CD4-positive, alpha-beta T cell (primary cell): Measurements from ENCODE around the gene IL4I1. TPM values are rescaled to one million over a fixed set of nuclear protein-coding genes. Genes with fewer than 3 reads are reported as not detected.
"Not testable (repeated sequence)": the region's sequence is repeated elsewhere in the genome, so short reads cannot be mapped to it uniquely, and the experiment has no call there.

Experiments
- ATAC-seq: fragments of 200-7000 bp; cut with Tn5 transposase; one replicate; pipeline ENCODE4 v1.10.0; 2022; ENCODE audit warnings: mild to moderate bottlenecking; ENCODE audit not compliant: poor library complexity
- CTCF ChIA-PET: fragments of 350-600 bp; sonication (Branson Sonifier 250); formaldehyde crosslinking; loops from one replicate; lab custom pipeline; 2021; ENCODE audit warnings: antibody characterized with exemption, inconsistent platforms; lab: Charles Lee
- POLR2A ChIA-PET: fragments of 350-600 bp; sonication (Branson Sonifier 250); formaldehyde crosslinking; loops from one replicate; lab custom pipeline; 2021; ENCODE audit warnings: antibody characterized with exemption, inconsistent platforms; lab: Charles Lee
- DNase-seq, 14 experiments: peaks; one replicate each; pipeline ENCODE4 v3.0.0-alpha.2; 2013 to 2020; ENCODE audit warnings: mixed read lengths in 2 of 14
- H3K27ac ChIP-seq, 2 donors: one replicate each; pipeline versions ENCODE4 v1.5.1 to v1.7.0; 2013; ENCODE audit warnings: low read length in 2 of 2, low read depth in 1 of 2, mild to moderate bottlenecking in 1 of 2
- H3K27me3 ChIP-seq, 2 experiments: 1 replicate in 1 of 2; 2 replicates in 1 of 2; pipeline versions ENCODE4 v1.6.1 to v1.7.0; 2013; ENCODE audit warnings: low read length in 2 of 2, control low read depth in 1 of 2, mild to moderate bottlenecking in 1 of 2, moderate library complexity in 1 of 2; ENCODE audit not compliant: insufficient read depth in 2 of 2, control insufficient read depth in 1 of 2
- H3K36me3 ChIP-seq: one replicate; pipeline ENCODE4 v1.6.1; 2013; ENCODE audit warnings: low read length, control low read depth; ENCODE audit not compliant: insufficient read depth
- H3K4me1 ChIP-seq: one replicate; pipeline ENCODE4 v1.6.1; 2013; ENCODE audit warnings: low read length, control low read depth; ENCODE audit not compliant: insufficient read depth
- H3K4me3 ChIP-seq: one replicate; pipeline ENCODE4 v1.5.1; 2013; ENCODE audit warnings: mild to moderate bottlenecking, low read length, moderate library complexity
- H3K9me3 ChIP-seq, 2 experiments: 1 replicate in 1 of 2; 2 replicates in 1 of 2; pipeline versions ENCODE4 v1.6.1 to v1.7.0; 2013; ENCODE audit warnings: low read length in 2 of 2, mild to moderate bottlenecking in 2 of 2, control low read depth in 1 of 2, moderate library complexity in 1 of 2; ENCODE audit not compliant: control insufficient read depth in 1 of 2, insufficient read depth in 1 of 2
- H3K27ac Mint-ChIP-seq: one replicate; pipeline ENCODE4 v1.8.0; 2020; ENCODE audit warnings: mixed read lengths
- H3K27me3 Mint-ChIP-seq: one replicate; pipeline ENCODE4 v1.8.0; 2021; ENCODE audit warnings: mixed read lengths
- H3K36me3 Mint-ChIP-seq: one replicate; pipeline ENCODE4 v1.8.0; 2021; ENCODE audit warnings: low read depth, mixed read lengths
- H3K4me1 Mint-ChIP-seq: one replicate; pipeline ENCODE4 v1.8.0; 2021; ENCODE audit warnings: low read depth, mixed read lengths
- H3K4me3 Mint-ChIP-seq: one replicate; pipeline ENCODE4 v1.8.0; 2020; ENCODE audit warnings: mild to moderate bottlenecking, mixed read lengths
- H3K9me3 Mint-ChIP-seq: one replicate; pipeline ENCODE4 v1.8.0; 2020; ENCODE audit warnings: mixed read lengths
- CTCF ChIP-seq: fragments of 200-600 bp; IDR thresholded peaks from one replicate; pipeline ENCODE4 v1.8.0; 2022; ENCODE audit warnings: antibody characterized with exemption, mild to moderate bottlenecking
- intact Hi-C, 2 experiments: fragments of 100-400 bp; cut with DNase I in 1 of 2; cut with micrococcal nuclease in 1 of 2; formaldehyde crosslinking; loops; one replicate each; pipeline versions ENCODE4 v1.15.1 to v1.9.0; 2023 to 2025; cut with DNase I, micrococcal nuclease
- polyA plus RNA-seq, 2 donors: library from polyadenylated mRNA; unstranded; fragments of 120-200 nt; gene quantifications; one replicate each; pipeline ENCODE4 v1.2.1, GENCODE V29; 2013
- total RNA-seq, 174 experiments: library from RNA in 2 of 174; stranded (reverse) in 2 of 174; gene quantifications; one replicate each; pipeline ENCODE4 v1.2.3 and lab custom pipeline; 2021 to 2026

Gene IL4I1
- total RNA-seq (1 to 10 TPM; 4.7 to 5.4 TPM), total RNA-seq (lab: John Stamatoyannopoulos, UW) (0.35 to 60.3 (median 12.6) reads per million in 172 experiments)
- polyA plus RNA-seq (2013, experiment 1 of 2), result 5.8 TPM
- polyA plus RNA-seq (2013, experiment 2 of 2), result 5.4 TPM

GRCh38 chr19:49896863-49897621 is at the start of gene IL4I1:
IL4I1 (minus strand) TSS chr19:49896887; CDS start chr19:49896160, 727 bp downstream.
- Histone ChIP-seq H3K36me3 (no peaks in the 10 kb centered on the region), H3K4me1 (peaks cover 46% of the 10 kb centered on the region), H3K9me3 (no peaks in the 10 kb centered on the region), H3K4me3 (peak within 1 kb of the TSS; percentile 48), H3K27ac (peak within 1 kb of the TSS; percentile 80 to 99), H3K27me3 (no peaks in the 10 kb centered on the region)
- CTCF ChIA-PET, result no interaction called here
- DNase-seq, result peak; percentile 31 to 94 (median 51)
- POLR2A ChIA-PET, result interaction anchor here (1.0 to 3.0 kb wide), 4 partner anchors 17 to 33 kb away, joined by 3 to 19 read pairs (median 9); partner anchors contain the start of genes AKT1S1, ATF5, NUP62 and TBC1D17
- Mint-ChIP-seq H3K27me3 (no peaks in the 10 kb centered on the region), H3K4me1 (peaks cover 37% of the 10 kb centered on the region), H3K36me3 (no peaks in the 10 kb centered on the region), H3K9me3 (no peaks in the 10 kb centered on the region), H3K27ac (peak within 1 kb of the TSS; percentile 95), H3K4me3 (peak within 1 kb of the TSS; percentile 85)
- peak; percentile 71 for ATAC-seq
- TF ChIP-seq CTCF, result no peak
- intact Hi-C loops, result loop anchor here in 1 of 2 experiments (5.0 kb wide), 1 partner anchor 35 kb away; no protein-coding TSS in a partner anchor

GRCh38 chr19:49946415-49946814 is 49.7 kb upstream of the IL4I1 start:
- Histone ChIP-seq H3K4me1 (no peaks in the 10 kb centered on the region), H3K36me3 (no peaks in the 10 kb centered on the region), H3K27ac (no peak overlapping the region), H3K9me3 (no peaks in the 10 kb centered on the region), H3K4me3 (no peak overlapping the region), H3K27me3 (peaks cover 4% of the 10 kb centered on the region in 2 experiments)
- Mint-ChIP-seq H3K36me3 (no peaks in the 10 kb centered on the region), H3K27ac (no peak overlapping the region), H3K4me1 (no peaks in the 10 kb centered on the region), H3K9me3 (no peaks in the 10 kb centered on the region), H3K4me3 (no peak overlapping the region), H3K27me3 (peaks cover 24% of the 10 kb centered on the region)
- DNase-seq (no peak), ATAC-seq (no peak)
- CTCF ChIA-PET, result no interaction called here
- POLR2A ChIA-PET, result no interaction called here
- no peak for TF ChIP-seq CTCF
- intact Hi-C loops, result no loop called here

GRCh38 chr19:49944567-49944966 is 47.9 kb upstream of the IL4I1 start:
- CTCF ChIA-PET, H3K27ac ChIP-seq, H3K4me1 Mint-ChIP-seq, H3K9me3 Mint-ChIP-seq, H3K4me3 Mint-ChIP-seq, H3K4me1 ChIP-seq, H3K27ac Mint-ChIP-seq, H3K4me3 ChIP-seq, H3K9me3 ChIP-seq, H3K27me3 ChIP-seq, H3K36me3 Mint-ChIP-seq, ATAC-seq, intact Hi-C loops, POLR2A ChIA-PET, H3K36me3 ChIP-seq: not testable (repeated sequence)
- DNase-seq, result peak in 1 of 14 experiments; percentile 28
- H3K27me3 Mint-ChIP-seq, result peaks cover 13% of the 10 kb centered on the region
